IMR-90 (cell line): ENCODE results near the gene C19orf25. TPM values are rescaled to one million over a fixed set of nuclear protein-coding genes. Genes with fewer than 3 reads are reported as not detected.

Experiments
- ATAC-seq: fragments of 200-7000 bp; cut with Tn5 transposase; 2 replicates; pipeline ENCODE4 v1.9.1; 2020; ENCODE audit warnings: low read depth, mild to moderate bottlenecking, moderate library complexity
- BruUV-seq: library from RNA; stranded (reverse); fragments of 400-500 nt; replicated peaks from 2 replicates; lab custom pipeline; 2021; lab: Mats Ljungman, UMichigan
- CTCF ChIA-PET: fragments of 300-600 bp; formaldehyde crosslinking; extraction: SDS; loops from one replicate; lab custom pipeline; 2021; ENCODE audit warnings: antibody characterized with exemption; lab: Yijun Ruan, JAX
- POLR2A ChIA-PET: fragments of 300-600 bp; sonication (Branson Sonifier 250); formaldehyde crosslinking; loops from one replicate; lab custom pipeline; 2022; ENCODE audit warnings: antibody characterized with exemption; ENCODE audit not compliant: unreplicated experiment; lab: Charles Lee
- DNase-seq: peaks from one replicate; pipeline ENCODE4 v3.0.0; 2013
- H2AFZ ChIP-seq: replicated peaks from 2 replicates; pipeline ENCODE3; 2013; ENCODE audit warnings: low read length, mild to moderate bottlenecking; ENCODE audit not compliant: poor library complexity
- H2AK5ac ChIP-seq: 2 replicates; pipeline ENCODE4 v1.6.1; 2013; ENCODE audit warnings: low read depth, low read length, inconsistent platforms
- H2AK9ac ChIP-seq: replicated peaks from 2 replicates; pipeline ENCODE3; 2013; ENCODE audit warnings: mild to moderate bottlenecking, low read depth, low read length, moderate library complexity; ENCODE audit not compliant: poor library complexity
- H2BK120ac ChIP-seq: 2 replicates; pipeline ENCODE4 v1.6.1; 2013; ENCODE audit warnings: low read depth, low read length, inconsistent platforms
- H2BK15ac ChIP-seq: 3 replicates; pipeline ENCODE4 v1.6.1; 2013; ENCODE audit warnings: low read depth, low read length, inconsistent platforms
- H2BK20ac ChIP-seq: 2 replicates; pipeline ENCODE4 v1.6.1; 2013; ENCODE audit warnings: low read depth, mild to moderate bottlenecking, inconsistent platforms, low read length, moderate library complexity
- H2BK5ac ChIP-seq: 2 replicates; pipeline ENCODE4 v1.6.1; 2013; ENCODE audit warnings: mild to moderate bottlenecking, low read depth, low read length, inconsistent platforms; ENCODE audit not compliant: poor library complexity, severe bottlenecking
- H3K14ac ChIP-seq: replicated peaks from 2 replicates; pipeline ENCODE4 v1.6.1; 2013; ENCODE audit warnings: low read depth, low read length, inconsistent platforms
- H3K18ac ChIP-seq: 2 replicates; pipeline ENCODE4 v1.6.1; 2013; ENCODE audit warnings: low read depth, low read length, control low read depth
- H3K23ac ChIP-seq: 2 replicates; pipeline ENCODE4 v1.6.1; 2013; ENCODE audit warnings: low read depth, low read length, inconsistent platforms
- H3K27ac ChIP-seq: 2 replicates; pipeline ENCODE4 v1.5.1; 2013; ENCODE audit warnings: mild to moderate bottlenecking, control low read depth, low read length; ENCODE audit not compliant: insufficient read depth
- H3K27me3 ChIP-seq: 2 replicates; pipeline ENCODE4 v1.6.1; 2013; ENCODE audit warnings: low read length; ENCODE audit not compliant: control insufficient read depth, insufficient read depth
- H3K36me3 ChIP-seq: 2 replicates; pipeline ENCODE4 v1.6.1; 2013; ENCODE audit warnings: low read length, mixed read lengths; ENCODE audit not compliant: control insufficient read depth, insufficient read depth
- H3K4ac ChIP-seq: 2 replicates; pipeline ENCODE4 v1.6.1; 2013; ENCODE audit warnings: low read depth, low read length, inconsistent platforms
- H3K4me1 ChIP-seq: 2 replicates; pipeline ENCODE4 v1.6.1; 2013; ENCODE audit warnings: low read length, mixed read lengths; ENCODE audit not compliant: control insufficient read depth, insufficient read depth
- H3K4me2 ChIP-seq: 2 replicates; pipeline ENCODE4 v1.6.1; 2013; ENCODE audit warnings: low read depth, mild to moderate bottlenecking, control low read depth, low read length, moderate library complexity
- H3K4me3 ChIP-seq: 2 replicates; pipeline ENCODE4 v1.5.1; 2013; ENCODE audit warnings: low read depth, mild to moderate bottlenecking, control low read depth, low read length, moderate library complexity; ENCODE audit not compliant: insufficient read depth
- H3K56ac ChIP-seq: 2 replicates; pipeline ENCODE4 v1.6.1; 2013; ENCODE audit warnings: low read length, inconsistent platforms; ENCODE audit not compliant: insufficient read depth; ENCODE audit errors: extremely low read depth
- H3K79me1 ChIP-seq, 2 experiments: 2 replicates each; pipeline ENCODE4 v1.6.1; 2013; ENCODE audit warnings: low read length in 2 of 2, inconsistent platforms in 1 of 2, low read depth in 1 of 2
- H3K9ac ChIP-seq: 2 replicates; pipeline ENCODE4 v1.6.1; 2013; ENCODE audit warnings: low read depth, low read length, control low read depth
- H3K9me1 ChIP-seq: 2 replicates; pipeline ENCODE4 v1.6.1; 2013; ENCODE audit warnings: low read length, inconsistent platforms; ENCODE audit not compliant: insufficient read depth
- H3K9me3 ChIP-seq: 2 replicates; pipeline ENCODE4 v1.6.1; 2013; ENCODE audit warnings: low read length; ENCODE audit not compliant: control insufficient read depth, insufficient read depth
- H4K20me1 ChIP-seq: 2 replicates; pipeline ENCODE4 v1.6.1; 2013; ENCODE audit warnings: low read length, inconsistent platforms; ENCODE audit not compliant: insufficient read depth
- H4K5ac ChIP-seq: 2 replicates; pipeline ENCODE4 v1.6.1; 2013; ENCODE audit warnings: mild to moderate bottlenecking, low read depth, low read length, control low read depth
- H4K8ac ChIP-seq, 2 experiments: 2 replicates each; pipeline ENCODE4 v1.6.1; 2013; ENCODE audit warnings: low read depth in 2 of 2, low read length in 2 of 2, control low read depth in 1 of 2, inconsistent platforms in 1 of 2
- H4K91ac ChIP-seq: 2 replicates; pipeline ENCODE4 v1.6.1; 2013; ENCODE audit warnings: low read depth, low read length, inconsistent platforms; ENCODE audit not compliant: insufficient read depth
- BHLHE40 ChIP-seq: fragments of 150-350 bp; IDR thresholded peaks from 2 replicates; pipeline ENCODE4 v1.6.1; 2016; ENCODE audit warnings: mild to moderate bottlenecking, low read depth, low read length
- CEBPB ChIP-seq: IDR thresholded peaks from 2 replicates; pipeline ENCODE4 v1.6.1; 2012; ENCODE audit warnings: low read depth, low read length, improper control_type of control experiment
- CHD1 ChIP-seq: IDR thresholded peaks from 2 replicates; pipeline ENCODE4 v1.6.1; 2012; ENCODE audit warnings: low read depth, low read length, improper control_type of control experiment
- FOS ChIP-seq: fragments of 150-350 bp; IDR thresholded peaks from 2 replicates; pipeline ENCODE4 v1.6.1; 2016; ENCODE audit warnings: low read depth, low read length
- MAFK ChIP-seq: IDR thresholded peaks from 2 replicates; pipeline ENCODE4 v1.6.1; 2012; ENCODE audit warnings: low read depth, low read length, improper control_type of control experiment
- MAZ ChIP-seq: IDR thresholded peaks from 2 replicates; pipeline ENCODE4 v1.6.1; 2012; ENCODE audit warnings: low read depth, mild to moderate bottlenecking, low read length, improper control_type of control experiment, moderate library complexity, borderline replicate concordance
- MXI1 ChIP-seq: IDR thresholded peaks from 2 replicates; pipeline ENCODE4 v1.6.1; 2012; ENCODE audit warnings: low read depth, mild to moderate bottlenecking, low read length, moderate library complexity, borderline replicate concordance
- NFE2L2 ChIP-seq: fragments of 150-350 bp; IDR thresholded peaks from 2 replicates; pipeline ENCODE4 v1.6.1; 2016; ENCODE audit warnings: low read depth, mild to moderate bottlenecking, low read length
- POLR2A ChIP-seq: IDR thresholded peaks from 2 replicates; pipeline ENCODE4 v1.6.1; 2012; ENCODE audit warnings: mild to moderate bottlenecking, low read depth, low read length
- RAD21 ChIP-seq: IDR thresholded peaks from 2 replicates; pipeline ENCODE4 v1.6.1; 2012; ENCODE audit warnings: low read length, improper control_type of control experiment
- RCOR1 ChIP-seq: IDR thresholded peaks from 2 replicates; pipeline ENCODE4 v1.6.1; 2012; ENCODE audit warnings: mild to moderate bottlenecking, low read length, improper control_type of control experiment; ENCODE audit not compliant: insufficient replicate concordance
- RFX5 ChIP-seq: IDR thresholded peaks from 2 replicates; pipeline ENCODE4 v1.8.0; 2012; ENCODE audit warnings: low read depth, mild to moderate bottlenecking, low read length, moderate library complexity
- SMC3 ChIP-seq: fragments of 150-350 bp; IDR thresholded peaks from 2 replicates; pipeline ENCODE4 v1.6.1; 2016; ENCODE audit warnings: low read depth, mild to moderate bottlenecking, antibody characterized with exemption, low read length, moderate library complexity
- WGBS, 2 experiments: methylation state at CpG; one replicate each; pipeline versions ENCODE4 v1.1.5 to v1.1.7; 2013; ENCODE audit warnings: missing lambda C conversion rate in 2 of 2; ENCODE audit not compliant: insufficient read length in 1 of 2; ENCODE audit errors: extremely low coverage in 2 of 2; 5-methylcytosine and 5-hydroxymethylcytosine counted together
- dilution Hi-C: fragments of 300-500 bp; cut with HindIII; formaldehyde crosslinking; loops from one replicate; pipeline ENCODE4 v1.14.3; 2018; ENCODE audit warnings: low sequenced_read_pairs; ENCODE audit not compliant: unreplicated experiment
- in situ Hi-C: fragments of 300-500 bp; cut with MboI; formaldehyde crosslinking; loops from 3 replicates; pipeline ENCODE4 v1.14.3; 2019; ENCODE audit warnings: low sequenced_read_pairs, inconsistent platforms, mixed read lengths
- intact Hi-C: fragments of 100-400 bp; cut with micrococcal nuclease; formaldehyde crosslinking; loops from 2 replicates; pipeline ENCODE4 v1.10.0; 2022
- polyA plus RNA-seq, 3 experiments: library from polyadenylated mRNA; depleted of rRNA; stranded (reverse); fragments of >200 nt; gene quantifications; 2 replicates each; pipeline ENCODE4 v1.2.3, GENCODE V29; 2012; ENCODE audit warnings: low replicate concordance in 1 of 3
- total RNA-seq: library from RNA; depleted of rRNA; stranded (reverse); fragments of >200 nt; gene quantifications from 2 replicates; pipeline ENCODE4 v1.2.3, GENCODE V29; 2012
- TF ChIP-seq, protein P1 (sequence below): conservative IDR thresholded peaks from 2 replicates; pipeline ENCODE4 v1.5.1; 2012; ENCODE audit warnings: mild to moderate bottlenecking, low read depth, low read length, improper control_type of control experiment
- TF ChIP-seq, protein P2 (sequence below): fragments of 150-350 bp; IDR thresholded peaks from 2 replicates; pipeline ENCODE4 v1.6.1; 2017; ENCODE audit warnings: mild to moderate bottlenecking, antibody characterized with exemption, low read length, low read depth
- TF ChIP-seq, protein P3 (sequence below): fragments of 150-350 bp; IDR thresholded peaks from 2 replicates; pipeline ENCODE4 v1.6.1; 2016; ENCODE audit warnings: low read depth, mild to moderate bottlenecking, low read length, moderate library complexity, borderline replicate concordance

C19orf25 gene
- total and polyA plus RNA-seq, 2 of the 4 experiments (the other 2 are of a cell fraction) = 10.4 to 34.9 TPM

DNA sequence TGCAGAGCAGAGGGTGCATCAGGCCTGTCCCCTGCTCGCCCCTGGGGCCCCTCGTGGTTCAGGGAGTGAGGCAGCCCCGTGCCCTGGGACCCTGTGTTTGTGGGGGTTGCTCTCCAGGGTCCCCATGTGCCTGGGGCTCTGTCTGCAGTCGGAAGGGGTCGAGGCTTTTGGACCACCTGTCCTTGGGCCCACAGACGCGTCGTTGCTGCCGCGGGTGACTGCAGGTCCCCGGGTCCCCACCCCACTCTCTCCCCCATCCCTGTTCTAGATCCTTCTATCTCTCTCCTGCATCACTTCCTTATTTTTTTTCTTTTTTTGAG, 9.2 kb upstream of the C19orf25 start:
- Histone ChIP-seq H2AK9ac (no peak overlapping the region), H3K23ac (no peak overlapping the region), H3K4me2 (no peak overlapping the region), H3K18ac (no peak overlapping the region), H2BK20ac (no peak overlapping the region), H3K4ac (no peak overlapping the region), H3K4me3 (no peak overlapping the region), H3K9me1 (no peaks in the 10 kb centered on the region), H4K8ac (no peak overlapping the region), H2AFZ (no peak overlapping the region), H2BK120ac (no peak overlapping the region), H2AK5ac (no peak overlapping the region), H3K79me1 (no peaks in the 10 kb centered on the region), H3K36me3 (no peaks in the 10 kb centered on the region), H3K9me3 (no peaks in the 10 kb centered on the region), H4K91ac (no peak overlapping the region), H2BK15ac (no peak overlapping the region), H3K14ac (no peak overlapping the region), H4K5ac (no peak overlapping the region), H3K27me3 (peaks cover 9% of the 10 kb centered on the region; the same call in 1 of the 2 replicates), H2BK5ac (no peak overlapping the region), H3K4me1 (peaks cover 9% of the 10 kb centered on the region), H3K56ac (no peak overlapping the region), H3K9ac (no peak overlapping the region), H4K20me1 (peaks cover 3% of the 10 kb centered on the region; the same call in 1 of the 2 replicates), H3K27ac (no peak overlapping the region)
- 70% methylated on average over 9 of the region's 11 CpGs; no CpG with 5 or more reads in 1 of the 2 experiments for WGBS, 2 experiments
- ChIA-PET POLR2A (no interaction called here), CTCF (no interaction called here)
- in situ Hi-C loops = no loop called here
- intact Hi-C loops = no loop called here
- dilution Hi-C loops = no loop called here
- DNase-seq (no peak), ATAC-seq (no peak)
- BruUV-seq = no TSS peak
- TF ChIP-seq FOS (no peak), RFX5 (no peak), MAFK (no peak), MAZ (no peak), POLR2A (no peak), BHLHE40 (no peak), RAD21 (no peak), MXI1 (no peak), NFE2L2 (no peak), CHD1 (no peak), SMC3 (no peak), RCOR1 (no peak), CEBPB (no peak)
- TF ChIP-seq, protein P1, sequence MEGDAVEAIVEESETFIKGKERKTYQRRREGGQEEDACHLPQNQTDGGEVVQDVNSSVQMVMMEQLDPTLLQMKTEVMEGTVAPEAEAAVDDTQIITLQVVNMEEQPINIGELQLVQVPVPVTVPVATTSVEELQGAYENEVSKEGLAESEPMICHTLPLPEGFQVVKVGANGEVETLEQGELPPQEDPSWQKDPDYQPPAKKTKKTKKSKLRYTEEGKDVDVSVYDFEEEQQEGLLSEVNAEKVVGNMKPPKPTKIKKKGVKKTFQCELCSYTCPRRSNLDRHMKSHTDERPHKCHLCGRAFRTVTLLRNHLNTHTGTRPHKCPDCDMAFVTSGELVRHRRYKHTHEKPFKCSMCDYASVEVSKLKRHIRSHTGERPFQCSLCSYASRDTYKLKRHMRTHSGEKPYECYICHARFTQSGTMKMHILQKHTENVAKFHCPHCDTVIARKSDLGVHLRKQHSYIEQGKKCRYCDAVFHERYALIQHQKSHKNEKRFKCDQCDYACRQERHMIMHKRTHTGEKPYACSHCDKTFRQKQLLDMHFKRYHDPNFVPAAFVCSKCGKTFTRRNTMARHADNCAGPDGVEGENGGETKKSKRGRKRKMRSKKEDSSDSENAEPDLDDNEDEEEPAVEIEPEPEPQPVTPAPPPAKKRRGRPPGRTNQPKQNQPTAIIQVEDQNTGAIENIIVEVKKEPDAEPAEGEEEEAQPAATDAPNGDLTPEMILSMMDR = no peak
- TF ChIP-seq, protein P2, sequence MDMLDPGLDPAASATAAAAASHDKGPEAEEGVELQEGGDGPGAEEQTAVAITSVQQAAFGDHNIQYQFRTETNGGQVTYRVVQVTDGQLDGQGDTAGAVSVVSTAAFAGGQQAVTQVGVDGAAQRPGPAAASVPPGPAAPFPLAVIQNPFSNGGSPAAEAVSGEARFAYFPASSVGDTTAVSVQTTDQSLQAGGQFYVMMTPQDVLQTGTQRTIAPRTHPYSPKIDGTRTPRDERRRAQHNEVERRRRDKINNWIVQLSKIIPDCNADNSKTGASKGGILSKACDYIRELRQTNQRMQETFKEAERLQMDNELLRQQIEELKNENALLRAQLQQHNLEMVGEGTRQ = no peak
- TF ChIP-seq, protein P3, sequence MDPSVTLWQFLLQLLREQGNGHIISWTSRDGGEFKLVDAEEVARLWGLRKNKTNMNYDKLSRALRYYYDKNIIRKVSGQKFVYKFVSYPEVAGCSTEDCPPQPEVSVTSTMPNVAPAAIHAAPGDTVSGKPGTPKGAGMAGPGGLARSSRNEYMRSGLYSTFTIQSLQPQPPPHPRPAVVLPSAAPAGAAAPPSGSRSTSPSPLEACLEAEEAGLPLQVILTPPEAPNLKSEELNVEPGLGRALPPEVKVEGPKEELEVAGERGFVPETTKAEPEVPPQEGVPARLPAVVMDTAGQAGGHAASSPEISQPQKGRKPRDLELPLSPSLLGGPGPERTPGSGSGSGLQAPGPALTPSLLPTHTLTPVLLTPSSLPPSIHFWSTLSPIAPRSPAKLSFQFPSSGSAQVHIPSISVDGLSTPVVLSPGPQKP = no peak
